HEK293T (cell line): ENCODE results near the gene C20orf144.

Experiments used
- BHLHE40 ChIP-seq: fragments of 450-650 bp; IDR thresholded peaks from 2 replicates; pipeline ENCODE4 v1.6.1; 2016; ENCODE audit warnings: mild to moderate bottlenecking, moderate library complexity, borderline replicate concordance
- FOXA1 ChIP-seq: fragments of 450-650 bp; IDR thresholded peaks from 2 replicates; pipeline ENCODE4 v1.6.1; 2016; ENCODE audit warnings: mild to moderate bottlenecking
- FOXM1 ChIP-seq: fragments of 450-650 bp; IDR thresholded peaks from 2 replicates; pipeline ENCODE4 v1.6.1; 2017; ENCODE audit warnings: mild to moderate bottlenecking, borderline replicate concordance
- HDGF ChIP-seq: fragments of 450-650 bp; IDR thresholded peaks from 2 replicates; pipeline ENCODE4 v1.6.1; 2017; ENCODE audit warnings: antibody characterized with exemption, borderline replicate concordance
- L3MBTL2 ChIP-seq: fragments of 450-650 bp; conservative IDR thresholded peaks from 2 replicates; pipeline ENCODE4 v1.6.1; 2016; ENCODE audit warnings: mild to moderate bottlenecking
- NFRKB ChIP-seq: fragments of 450-650 bp; IDR thresholded peaks from 2 replicates; pipeline ENCODE4 v1.6.1; 2016; ENCODE audit warnings: mild to moderate bottlenecking, moderate library complexity
- SUZ12 ChIP-seq: fragments of 450-650 bp; IDR thresholded peaks from 2 replicates; pipeline ENCODE4 v1.6.1; 2016; ENCODE audit warnings: mild to moderate bottlenecking
- TARDBP ChIP-seq: fragments of 450-650 bp; IDR thresholded peaks from 2 replicates; pipeline ENCODE4 v1.6.1; 2016

DNA sequence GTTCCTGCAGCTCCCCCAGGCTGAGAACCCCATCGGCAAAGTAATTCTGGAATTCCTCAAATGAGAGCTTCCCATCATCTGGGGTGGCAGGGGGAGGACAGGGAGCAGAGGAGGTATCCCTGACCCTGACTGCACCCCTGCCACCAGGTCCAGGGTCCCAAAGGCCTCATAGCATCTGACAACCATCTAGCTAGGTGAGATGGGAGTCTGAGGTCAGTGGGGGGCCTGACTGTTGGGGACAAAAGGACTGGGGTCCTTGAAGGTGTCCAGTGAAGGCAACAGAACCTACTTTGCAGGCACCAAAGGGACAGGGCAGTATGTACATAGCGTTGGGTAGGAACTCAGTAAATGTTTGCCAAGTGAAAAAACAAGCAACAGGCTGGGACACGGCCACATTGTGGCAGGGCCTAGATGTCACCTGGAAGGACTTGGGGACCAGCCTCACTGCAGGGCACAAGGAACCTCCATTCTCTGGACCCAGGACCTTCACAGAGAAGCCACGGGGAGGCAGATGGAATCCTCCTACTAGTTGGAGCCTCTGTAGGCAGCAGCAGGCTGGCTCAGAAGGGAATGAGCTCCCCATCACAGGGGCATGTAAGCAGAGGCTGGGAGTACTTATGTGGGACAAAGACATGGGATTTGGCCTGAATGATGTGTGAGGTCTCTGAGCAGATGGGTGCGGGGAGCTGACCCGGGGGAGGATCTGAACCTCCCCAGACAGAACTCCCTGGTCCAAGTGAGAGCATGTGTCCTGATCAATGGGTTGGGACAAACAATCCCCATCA, 8.8 kb downstream of the C20orf144 start:
- TF ChIP-seq TARDBP (no peak), FOXM1 (no peak), BHLHE40 (no peak), NFRKB (no peak), FOXA1 (no peak), HDGF (no peak), L3MBTL2 (no peak), SUZ12 (no peak)
